CD4-positive, alpha-beta memory T cell (primary cell): Measurements from ENCODE around the gene TADA3. TPM values are rescaled to one million over a fixed set of nuclear protein-coding genes. Genes with fewer than 3 reads are reported as not detected.
A peak's percentile ranks its signal among the peaks of the same experiment; 100 is the strongest.

Experiments used
- CTCF ChIA-PET: fragments of 350-600 bp; sonication (Branson Sonifier 250); formaldehyde crosslinking; loops from one replicate; lab custom pipeline; 2021; ENCODE audit warnings: inconsistent platforms; ENCODE audit not compliant: partially characterized antibody; lab: Charles Lee
- POLR2A ChIA-PET: fragments of 350-600 bp; sonication (Branson Sonifier 250); formaldehyde crosslinking; loops from one replicate; lab custom pipeline; 2021; ENCODE audit not compliant: partially characterized antibody; lab: Charles Lee
- DNase-seq, 5 donors: peaks; one replicate each; pipeline versions ENCODE4 v3.0.0 to v3.0.0-alpha.2; 2020 to 2022; ENCODE audit warnings: mixed read lengths in 1 of 5
- H3K27ac ChIP-seq: one replicate; pipeline ENCODE4 v1.7.0; 2013; ENCODE audit warnings: low read depth, low read length
- H3K27me3 ChIP-seq: 2 replicates; pipeline ENCODE4 v1.7.0; 2013; ENCODE audit warnings: mild to moderate bottlenecking, low read length, moderate library complexity; ENCODE audit not compliant: insufficient read depth
- H3K36me3 ChIP-seq: 2 replicates; pipeline ENCODE4 v1.7.0; 2013; ENCODE audit warnings: mild to moderate bottlenecking, low read length, moderate library complexity; ENCODE audit not compliant: insufficient read depth
- H3K4me1 ChIP-seq: 2 replicates; pipeline ENCODE4 v1.7.0; 2013; ENCODE audit warnings: mild to moderate bottlenecking, low read length, moderate library complexity; ENCODE audit not compliant: insufficient read depth
- H3K4me3 ChIP-seq, 2 donors: one replicate each; pipeline ENCODE4 v1.7.0; 2013; ENCODE audit warnings: low read length in 2 of 2, mild to moderate bottlenecking in 1 of 2
- H3K9me3 ChIP-seq, 2 donors: one replicate each; pipeline ENCODE4 v1.7.0; 2013; ENCODE audit warnings: low read length in 2 of 2, control low read depth in 1 of 2; ENCODE audit not compliant: control insufficient read depth in 1 of 2
- H3K27ac Mint-ChIP-seq, 7 donors: one replicate each; pipeline ENCODE4 v1.8.0; 2020 to 2021; ENCODE audit warnings: mixed read lengths in 7 of 7, mild to moderate bottlenecking in 6 of 7, inconsistent platforms in 3 of 7, moderate library complexity in 3 of 7
- H3K27me3 Mint-ChIP-seq, 2 donors: one replicate each; pipeline ENCODE4 v1.8.0; 2020 to 2021; ENCODE audit warnings: mixed read lengths in 2 of 2
- H3K36me3 Mint-ChIP-seq, 2 donors: one replicate each; pipeline ENCODE4 v1.8.0; 2020 to 2021; ENCODE audit warnings: mixed read lengths in 2 of 2, inconsistent platforms in 1 of 2, mild to moderate bottlenecking in 1 of 2
- H3K4me1 Mint-ChIP-seq, 4 donors: one replicate each; pipeline ENCODE4 v1.8.0; 2020 to 2021; ENCODE audit warnings: mixed read lengths in 4 of 4, mild to moderate bottlenecking in 1 of 4
- H3K4me3 Mint-ChIP-seq, 8 donors: one replicate each; pipeline ENCODE4 v1.8.0; 2020 to 2021; ENCODE audit warnings: mixed read lengths in 8 of 8, mild to moderate bottlenecking in 7 of 8, moderate library complexity in 6 of 8, inconsistent platforms in 3 of 8
- H3K9me3 Mint-ChIP-seq, 8 donors: one replicate each; pipeline ENCODE4 v1.8.0; 2020 to 2021; ENCODE audit warnings: mixed read lengths in 8 of 8, mild to moderate bottlenecking in 5 of 8, inconsistent platforms in 3 of 8, moderate library complexity in 1 of 8
- intact Hi-C: fragments of 100-400 bp; cut with micrococcal nuclease; formaldehyde crosslinking; loops from one replicate; pipeline ENCODE4 v1.15.1; 2023
- polyA plus RNA-seq, 2 donors: library from polyadenylated mRNA; unstranded; fragments of 300-500 nt; fragmentation: Illumina TruSeq; gene quantifications; one replicate each; pipeline ENCODE4 v1.2.3, GENCODE V29; 2021
- total RNA-seq, 2 experiments: library from RNA; stranded (reverse); gene quantifications; one replicate each; pipeline ENCODE4 v1.2.3, GENCODE V29; 2021

Gene TADA3
- total and polyA plus RNA-seq, 4 experiments from 2014 or later, result 35.3 to 54.6 (median 39.5) TPM

GRCh38 chr3:9818666-9819335, 26.5 kb upstream of the TADA3 start:
- H3K9me3 Mint-ChIP-seq, result peaks cover 0 to 2% (median 0%) of the 10 kb centered on the region in 8 donors
- Histone ChIP-seq H3K4me1 (no peaks in the 10 kb centered on the region), H3K27ac (no peak overlapping the region), H3K27me3 (no peaks in the 10 kb centered on the region), H3K36me3 (no peaks in the 10 kb centered on the region), H3K9me3 (no peaks in the 10 kb centered on the region), H3K4me3 (no peak overlapping the region)
- peaks cover 0 to 4% (median under 1%) of the 10 kb centered on the region in 4 donors for H3K4me1 Mint-ChIP-seq
- ChIA-PET POLR2A (interaction anchor here (1.3 to 1.6 kb wide), 2 partner anchors 9 to 72 kb away, joined by 3 to 4 read pairs; partner anchors contain the start of gene JAGN1), CTCF (no interaction called here)
- H3K4me3 Mint-ChIP-seq, result no peak overlapping the region
- H3K36me3 Mint-ChIP-seq, result peaks cover 0 to 4% of the 10 kb centered on the region in 2 donors
- H3K27me3 Mint-ChIP-seq, result no peaks in the 10 kb centered on the region
- DNase-seq, result no peak
- intact Hi-C loops, result no loop called here
- H3K27ac Mint-ChIP-seq, result peak overlapping the region in 2 of 7 donors; percentile 30 to 72

- intact Hi-C loops, result no loop called here
- CTCF ChIA-PET, result interaction anchor here (1.4 kb wide), 1 partner anchor 10 kb away, joined by 5 read pairs; no protein-coding TSS in a partner anchor
- peaks cover 0 to 4% (median 0%) of the 10 kb centered on the region in 4 donors for H3K4me1 Mint-ChIP-seq
- no peak overlapping the region for H3K27ac Mint-ChIP-seq
- no peak overlapping the region for H3K27ac ChIP-seq
- peaks cover 0 to 2% (median 0%) of the 10 kb centered on the region in 8 donors for H3K9me3 Mint-ChIP-seq
- peaks cover 0 to 8% of the 10 kb centered on the region in 2 donors for H3K36me3 Mint-ChIP-seq
- H3K27me3 Mint-ChIP-seq, result no peaks in the 10 kb centered on the region
- no peaks in the 10 kb centered on the region for H3K36me3 ChIP-seq
- POLR2A ChIA-PET, result interaction anchor here (1.4 kb wide), 1 partner anchor 25 kb away, joined by 4 read pairs; the partner anchor contains the start of genes ARPC4 and TADA3
- DNase-seq, result no peak
- no peaks in the 10 kb centered on the region for H3K9me3 ChIP-seq
- H3K4me3 ChIP-seq, result no peak overlapping the region
- H3K4me3 Mint-ChIP-seq, result no peak overlapping the region
- no peaks in the 10 kb centered on the region for H3K4me1 ChIP-seq
- no peaks in the 10 kb centered on the region for H3K27me3 ChIP-seq
Observed at GRCh38 chr3:9817436-9817835, 25.2 kb upstream of the TADA3 start.

GRCh38 chr3:9815986-9816385, 23.7 kb upstream of the TADA3 start:
- Mint-ChIP-seq H3K27ac (peak overlapping the region in 1 of 7 donors; percentile 47), H3K27me3 (no peaks in the 10 kb centered on the region), H3K36me3 (peaks cover 0 to 8% of the 10 kb centered on the region in 2 donors), H3K9me3 (peaks cover 0 to 2% (median 0%) of the 10 kb centered on the region in 8 donors), H3K4me3 (no peak overlapping the region), H3K4me1 (peaks cover 5 to 11% (median 8%) of the 10 kb centered on the region in 4 donors)
- POLR2A ChIA-PET, result no interaction called here
- Histone ChIP-seq H3K9me3 (no peaks in the 10 kb centered on the region), H3K36me3 (no peaks in the 10 kb centered on the region), H3K4me3 (no peak overlapping the region), H3K27ac (no peak overlapping the region), H3K4me1 (no peaks in the 10 kb centered on the region), H3K27me3 (no peaks in the 10 kb centered on the region)
- intact Hi-C loops, result no loop called here
- DNase-seq, result no peak
- CTCF ChIA-PET, result no interaction called here

- ChIA-PET CTCF (interaction anchor here (0.7 kb wide), 1 partner anchor 118 kb away, joined by 3 read pairs; no protein-coding TSS in a partner anchor), POLR2A (interaction anchor here (0.9 to 1.7 kb wide), 4 partner anchors 20 to 120 kb away, joined by 3 to 7 read pairs (median 4); partner anchors contain the start of genes ARPC4, CRELD1, JAGN1 and RPUSD3)
- Mint-ChIP-seq H3K27ac (no peak overlapping the region), H3K4me3 (no peak overlapping the region), H3K9me3 (no peaks in the 10 kb centered on the region), H3K27me3 (no peaks in the 10 kb centered on the region), H3K36me3 (peaks cover 0 to 14% of the 10 kb centered on the region in 2 donors), H3K4me1 (peaks cover 27 to 34% (median 29%) of the 10 kb centered on the region in 4 donors)
- Histone ChIP-seq H3K4me1 (peaks cover 22% of the 10 kb centered on the region), H3K36me3 (no peaks in the 10 kb centered on the region), H3K27ac (no peak overlapping the region), H3K9me3 (no peaks in the 10 kb centered on the region), H3K27me3 (no peaks in the 10 kb centered on the region), H3K4me3 (no peak overlapping the region)
- DNase-seq, result no peak
- intact Hi-C loops, result no loop called here
Observed at GRCh38 chr3:9812870-9813483, 20.7 kb upstream of the TADA3 start.

GRCh38 chr3:9810846-9811245, 18.6 kb upstream of the TADA3 start:
- no peak for DNase-seq
- CTCF ChIA-PET, result no interaction called here
- H3K27ac ChIP-seq, result no peak overlapping the region
- no peaks in the 10 kb centered on the region for H3K36me3 ChIP-seq
- Mint-ChIP-seq H3K4me3 (peak overlapping the region; percentile 58 to 94 (median 82)), H3K27me3 (no peaks in the 10 kb centered on the region), H3K36me3 (peaks cover 4 to 29% of the 10 kb centered on the region in 2 donors), H3K27ac (peak overlapping the region; percentile 17 to 92 (median 86)), H3K9me3 (no peaks in the 10 kb centered on the region), H3K4me1 (peaks cover 35 to 46% (median 40%) of the 10 kb centered on the region in 4 donors)
- intact Hi-C loops, result no loop called here
- POLR2A ChIA-PET, result interaction anchor here (4.1 kb wide), 1 partner anchor 18 kb away, joined by 60 read pairs; the partner anchor contains the start of genes ARPC4 and TADA3
- no peak overlapping the region for H3K4me3 ChIP-seq
- peaks cover 27% of the 10 kb centered on the region for H3K4me1 ChIP-seq
- no peaks in the 10 kb centered on the region for H3K9me3 ChIP-seq
- H3K27me3 ChIP-seq, result no peaks in the 10 kb centered on the region

GRCh38 chr3:9810433-9810770, 18.1 kb upstream of the TADA3 start:
- POLR2A ChIA-PET, result interaction anchor here (1.0 to 4.5 kb wide), 11 partner anchors 14 to 136 kb away, joined by 3 to 60 read pairs (median 5); partner anchors contain the start of genes ARPC4, CRELD1, JAGN1 and OGG1
- peak overlapping the region; percentile 58 to 94 (median 82) for H3K4me3 Mint-ChIP-seq
- H3K27ac Mint-ChIP-seq, result peak overlapping the region; percentile 17 to 89 (median 86)
- H3K9me3 Mint-ChIP-seq, result no peaks in the 10 kb centered on the region
- no peak for DNase-seq
- H3K36me3 ChIP-seq, result peaks cover 4% of the 10 kb centered on the region
- H3K27ac ChIP-seq, result peak overlapping the region; percentile 74
- no peaks in the 10 kb centered on the region for H3K9me3 ChIP-seq
- CTCF ChIA-PET, result interaction anchor here (1.1 kb wide), 1 partner anchor 61 kb away, joined by 4 read pairs; the partner anchor contains the start of gene OGG1
- peaks cover 4 to 34% of the 10 kb centered on the region in 2 donors for H3K36me3 Mint-ChIP-seq
- H3K4me1 ChIP-seq, result peaks cover 27% of the 10 kb centered on the region
- intact Hi-C loops, result no loop called here
- H3K4me3 ChIP-seq, result peak overlapping the region in 1 of 2 donors; percentile 72
- no peaks in the 10 kb centered on the region for H3K27me3 Mint-ChIP-seq
- peaks cover 35 to 46% (median 41%) of the 10 kb centered on the region in 4 donors for H3K4me1 Mint-ChIP-seq
- no peaks in the 10 kb centered on the region for H3K27me3 ChIP-seq
